Dedifferentiated amniotic fluid mesenchymal stem cell (primary cell): ENCODE measurements around the gene PBXIP1.

ENCODE experiments used
- DNase-seq: peaks from one replicate; pipeline ENCODE4 v3.0.0-alpha.2; 2016; ENCODE audit errors: extremely low spot score

The PBXIP1 gene

GRCh38 chr1:154895798-154896197 is 60.1 kb downstream of the PBXIP1 start:
- no peak for DNase-seq
